NT2/D1 (cell line): ENCODE data around the gene RNLS.

Source experiments
- SUZ12 ChIP-seq: IDR thresholded peaks from 2 replicates; pipeline ENCODE4 v1.6.1; 2011; ENCODE audit not compliant: insufficient read length, insufficient read depth; ENCODE audit errors: extremely low read depth
- YY1 ChIP-seq: IDR thresholded peaks from 2 replicates; pipeline ENCODE4 v1.6.1; 2011; ENCODE audit not compliant: insufficient read length, insufficient read depth
- ZNF274 ChIP-seq: IDR thresholded peaks from 2 replicates; pipeline ENCODE4 v1.6.1; 2011; ENCODE audit warnings: mild to moderate bottlenecking, low read depth, low read length

DNA sequence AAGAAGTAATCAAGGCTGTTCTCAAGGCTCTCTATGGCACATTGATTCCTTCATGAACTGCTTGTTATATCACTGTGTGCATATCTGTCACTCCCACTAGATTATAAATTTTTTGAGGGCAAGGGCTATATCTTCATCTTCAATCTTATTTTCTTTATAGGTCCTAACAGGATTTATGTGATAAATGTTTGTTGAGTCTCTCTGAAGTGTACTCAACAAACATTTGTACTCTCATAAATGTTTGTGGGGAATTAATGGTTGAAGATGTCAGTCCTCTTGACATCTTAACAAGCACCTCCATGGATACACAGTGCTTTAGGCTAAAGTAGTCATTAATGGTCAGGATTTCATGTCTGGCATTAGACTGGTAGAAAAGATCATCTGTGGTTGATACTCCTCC is 143.2 kb downstream of the RNLS start:
- no peak for TF ChIP-seq SUZ12
- TF ChIP-seq YY1: no peak
- TF ChIP-seq ZNF274: no peak
